HG03457 (cell line): ENCODE measurements around the gene NPLOC4.

Experiments used
- ATAC-seq: cut with Tn5 transposase; IDR thresholded peaks from one replicate; pipeline ENCODE4 v1.9.1; 2021; ENCODE audit warnings: moderate number of reproducible peaks; ENCODE audit not compliant: unreplicated experiment

NPLOC4 gene

DNA sequence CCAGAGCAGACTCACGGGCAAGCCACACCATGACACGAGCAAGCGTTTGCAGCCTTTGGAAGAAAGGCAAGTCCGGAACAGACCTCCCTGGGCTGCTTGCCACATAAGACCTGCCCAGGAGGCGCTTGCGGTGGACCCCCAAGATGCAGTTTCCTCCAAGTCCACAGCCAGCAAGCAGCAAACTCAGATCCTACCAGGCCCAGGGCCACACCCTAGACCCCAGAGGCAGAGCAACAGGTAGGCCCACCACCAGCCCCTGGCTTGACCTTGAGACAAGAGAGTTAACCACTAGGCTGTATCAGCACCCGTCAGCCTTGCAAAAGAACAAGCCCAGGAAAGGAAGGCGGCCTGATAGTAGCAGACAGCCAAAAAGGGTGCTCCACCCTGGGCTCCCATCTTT is 87.1 kb downstream of the NPLOC4 start:
- ATAC-seq: no peak

DNA sequence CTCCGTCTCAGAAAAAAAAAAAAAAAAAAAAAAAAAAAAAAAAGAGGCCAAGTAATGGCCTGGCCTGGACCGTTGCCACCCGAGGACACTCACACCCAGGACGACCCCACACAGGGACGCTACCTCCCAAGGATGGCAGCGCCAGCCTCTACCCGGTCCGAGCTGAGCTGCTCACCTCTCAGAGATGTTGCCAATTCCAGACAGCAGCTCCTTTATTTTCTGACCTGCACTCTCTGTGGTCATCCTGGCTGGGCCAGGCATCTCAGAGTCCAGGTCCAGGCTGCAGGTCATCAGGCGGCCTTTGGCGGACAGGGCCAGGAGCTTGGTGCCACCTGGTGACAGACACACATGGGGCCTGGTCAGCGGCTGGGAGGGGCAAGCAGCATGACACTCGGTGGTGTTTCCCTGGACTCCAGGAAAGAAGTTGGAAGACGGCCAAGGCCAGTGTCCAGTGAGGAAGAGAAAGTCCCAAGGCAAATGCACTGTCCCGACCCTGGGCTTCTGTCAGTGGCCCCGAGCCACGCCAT is 87.8 kb downstream of the NPLOC4 start:
- ATAC-seq: no peak

DNA sequence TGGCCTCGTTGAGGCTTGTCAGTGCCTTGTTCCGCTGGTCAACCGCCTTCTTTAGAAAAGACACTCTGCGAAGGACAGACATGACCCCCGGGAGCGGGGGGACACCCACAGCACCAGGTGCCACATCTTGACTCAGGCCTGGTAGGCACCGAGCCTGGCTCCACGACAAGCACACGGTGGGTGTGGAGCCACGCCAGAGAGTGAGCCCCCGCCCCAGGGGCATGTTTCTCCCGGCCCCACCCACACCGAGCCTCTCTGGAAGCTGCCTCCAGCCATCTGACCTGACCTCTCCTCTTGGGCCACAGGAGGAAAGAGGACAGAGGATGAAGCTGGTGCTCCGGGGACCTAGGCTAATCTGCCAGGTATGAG is 89.3 kb downstream of the NPLOC4 start:
- ATAC-seq: no peak

DNA sequence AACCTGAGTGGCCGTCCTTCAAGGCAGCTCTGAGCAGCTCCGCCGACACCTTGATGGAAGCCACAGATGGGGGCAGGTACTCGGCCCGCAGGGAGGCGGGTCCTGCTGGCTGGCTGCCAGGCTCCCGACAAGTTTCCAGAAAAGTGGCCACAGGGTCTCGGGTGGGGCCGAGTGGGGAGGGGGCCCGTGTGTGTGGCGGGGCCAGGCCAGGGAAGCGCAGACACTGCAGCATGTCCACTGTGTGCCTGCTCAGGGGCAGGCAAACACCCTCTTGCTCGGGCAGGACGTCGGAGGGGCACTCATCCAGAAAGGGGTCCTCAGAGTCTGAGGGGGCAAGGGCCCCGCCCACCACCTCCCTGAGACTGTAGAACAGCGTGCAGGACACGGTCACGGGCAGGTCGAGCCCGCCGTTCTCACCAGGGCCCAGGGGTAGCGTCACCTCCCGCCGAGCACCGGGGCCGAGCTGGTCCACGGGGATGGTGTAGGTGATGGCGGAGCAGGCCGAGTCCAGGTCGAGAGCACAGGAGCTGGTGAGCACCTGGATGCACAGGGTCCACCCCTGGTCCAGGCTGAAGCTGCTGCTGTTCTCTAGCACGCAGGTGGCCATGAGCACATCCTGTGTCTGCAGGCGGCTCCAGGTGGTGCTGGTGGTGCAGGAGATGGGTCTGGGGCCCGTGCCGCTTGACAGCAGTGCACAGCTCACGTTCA is 89.9 kb downstream of the NPLOC4 start:
- ATAC-seq: no peak

DNA sequence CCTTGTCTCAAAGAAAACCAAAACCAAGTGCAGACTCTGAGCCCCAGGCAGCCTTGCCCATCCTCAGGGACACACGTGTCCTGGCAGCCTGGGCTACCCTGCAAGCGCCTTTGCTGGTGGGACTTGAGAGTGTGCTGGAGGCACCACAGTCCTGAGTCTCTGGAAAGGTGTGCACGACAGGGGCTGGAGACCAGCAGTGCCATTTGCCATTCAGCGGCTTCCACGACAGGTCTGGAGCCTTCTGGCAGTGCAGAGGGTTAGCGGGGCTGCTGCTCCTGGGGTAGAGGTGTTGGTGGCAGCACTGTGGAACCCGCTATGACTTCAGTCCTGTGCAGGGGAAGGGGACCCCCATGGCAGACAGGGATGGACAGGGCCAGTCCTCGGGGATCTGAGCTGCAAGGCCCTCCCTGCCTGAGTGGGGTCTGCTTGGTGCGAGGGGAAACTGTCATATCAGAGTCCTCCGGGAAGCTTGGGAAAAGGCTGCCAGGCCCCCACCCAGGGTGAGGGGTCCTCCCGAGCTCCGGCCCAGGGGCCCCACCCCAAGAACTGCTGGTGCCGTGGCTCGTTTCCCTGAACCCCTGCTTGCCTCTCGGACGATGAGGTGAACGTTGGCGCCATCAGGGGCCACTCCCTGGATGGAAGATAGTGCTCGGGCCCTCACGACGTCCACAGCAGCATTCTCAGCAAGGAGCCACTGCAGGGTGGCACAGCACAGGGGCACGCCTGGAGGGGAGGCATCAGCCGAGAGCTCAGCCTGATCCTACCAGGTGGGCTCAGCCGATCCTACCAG is 91.6 kb downstream of the NPLOC4 start:
- ATAC-seq: no peak

DNA sequence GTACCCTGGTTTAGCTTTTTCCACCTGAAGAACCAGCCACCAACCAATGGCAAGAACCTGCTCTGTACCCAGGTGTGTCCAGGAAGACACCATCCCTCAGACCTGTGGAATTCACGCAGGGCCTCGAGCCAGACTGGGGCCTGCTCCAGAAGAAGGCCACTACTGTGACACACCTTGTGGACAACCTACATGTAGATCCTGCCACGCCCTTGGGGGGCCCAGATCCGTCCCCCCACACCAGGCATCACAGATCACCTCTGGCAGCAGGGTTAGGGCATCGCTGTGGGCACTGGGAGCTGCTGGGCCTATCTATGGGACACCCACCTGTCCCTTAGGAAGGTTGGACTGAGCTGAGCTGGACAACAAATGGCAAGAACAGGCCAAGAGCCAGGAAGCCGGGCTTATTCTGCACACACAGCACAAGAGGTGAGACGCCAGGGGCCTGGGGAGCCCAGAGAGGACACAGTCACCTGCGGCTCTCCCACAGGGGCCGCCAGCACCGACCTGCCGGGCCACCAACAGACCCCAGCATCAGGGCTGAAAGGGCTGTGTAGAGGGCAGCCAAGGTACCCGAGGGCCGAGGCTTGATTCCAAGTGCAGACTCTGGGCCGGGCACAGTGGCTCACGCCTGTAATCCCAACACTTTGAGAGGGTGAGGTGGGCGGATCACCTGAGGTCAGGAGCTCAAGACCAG is 92.5 kb downstream of the NPLOC4 start:
- no peak for ATAC-seq

DNA sequence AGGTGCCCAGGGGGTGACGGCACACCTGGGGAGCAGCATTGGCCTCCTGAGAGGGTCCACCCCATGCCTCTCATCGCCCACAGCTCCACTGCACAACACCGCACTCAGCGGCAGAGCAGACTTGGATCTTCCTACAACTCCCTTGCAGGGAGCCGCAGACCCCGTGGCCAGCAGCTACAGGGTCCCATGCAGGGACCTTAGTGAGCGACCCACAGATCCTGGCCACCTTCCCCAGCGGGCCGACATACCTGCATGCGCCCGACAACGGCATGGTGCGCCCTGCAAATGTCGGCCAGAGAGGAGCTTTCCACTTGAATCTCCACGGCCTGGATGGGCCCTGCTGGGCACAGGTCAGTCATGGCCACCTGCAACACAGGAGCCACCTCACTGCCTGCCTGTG is 93.2 kb downstream of the NPLOC4 start:
- no peak for ATAC-seq

DNA sequence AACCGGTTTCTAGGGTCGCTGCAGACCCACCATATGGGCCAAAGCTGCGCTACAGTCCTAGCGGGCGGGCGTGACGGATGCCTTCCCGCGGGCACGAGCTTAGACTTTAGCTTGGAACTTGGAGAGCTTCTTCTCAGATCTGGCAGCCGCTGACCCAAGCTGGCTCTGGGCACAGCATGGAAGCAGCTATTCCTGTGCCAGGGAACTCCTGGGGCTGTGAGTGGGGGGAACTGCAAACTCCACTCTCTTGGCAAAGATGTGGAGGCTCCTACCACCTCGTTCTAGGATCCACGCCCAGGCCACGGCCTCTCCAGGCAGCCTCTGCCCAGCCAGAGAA is 93.6 kb downstream of the NPLOC4 start:
- ATAC-seq: no peak

DNA sequence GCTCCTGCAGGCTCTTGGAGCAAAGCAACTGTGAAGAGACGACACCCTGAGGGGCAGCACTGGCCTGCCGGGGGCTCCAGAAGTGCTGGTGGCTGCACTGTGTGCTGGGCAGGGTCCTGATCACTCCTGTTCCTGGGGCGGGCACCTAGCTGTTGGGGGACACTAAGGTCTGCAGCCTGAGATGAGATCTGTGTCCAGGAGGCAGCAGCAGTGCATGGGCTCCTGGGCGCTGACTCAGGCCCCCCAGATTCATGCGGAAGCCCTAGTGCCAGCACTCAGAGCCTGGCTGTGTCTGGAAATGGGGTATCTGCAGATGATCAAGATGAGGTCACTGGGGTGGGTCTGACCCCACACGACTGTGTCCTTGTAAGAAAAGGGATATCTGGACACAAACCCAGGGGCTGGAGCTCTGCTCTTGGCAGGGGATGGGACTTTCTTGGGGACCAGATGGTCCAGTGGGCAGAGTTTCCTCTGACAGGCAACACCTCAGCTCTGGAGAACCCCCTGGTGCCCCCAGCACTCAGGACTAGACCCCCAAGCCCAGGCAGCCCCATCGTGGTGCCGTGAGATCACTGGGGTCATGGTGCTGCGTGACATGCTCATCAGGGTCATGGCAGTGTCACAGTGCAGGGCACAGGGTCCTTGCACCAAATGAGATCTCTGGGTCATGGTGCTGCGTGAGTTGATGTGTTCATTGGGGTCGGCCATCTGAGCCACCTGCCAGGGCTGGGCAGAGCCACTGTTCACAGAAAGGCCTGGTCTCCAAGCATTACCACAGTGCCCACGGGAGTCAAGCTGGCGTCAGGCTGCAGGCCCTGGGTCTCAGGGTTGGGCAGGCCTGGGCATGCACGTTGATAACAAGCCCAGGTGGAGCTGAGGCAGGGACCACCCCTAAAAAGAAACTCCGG is 94.2 kb downstream of the NPLOC4 start:
- ATAC-seq: no peak

DNA sequence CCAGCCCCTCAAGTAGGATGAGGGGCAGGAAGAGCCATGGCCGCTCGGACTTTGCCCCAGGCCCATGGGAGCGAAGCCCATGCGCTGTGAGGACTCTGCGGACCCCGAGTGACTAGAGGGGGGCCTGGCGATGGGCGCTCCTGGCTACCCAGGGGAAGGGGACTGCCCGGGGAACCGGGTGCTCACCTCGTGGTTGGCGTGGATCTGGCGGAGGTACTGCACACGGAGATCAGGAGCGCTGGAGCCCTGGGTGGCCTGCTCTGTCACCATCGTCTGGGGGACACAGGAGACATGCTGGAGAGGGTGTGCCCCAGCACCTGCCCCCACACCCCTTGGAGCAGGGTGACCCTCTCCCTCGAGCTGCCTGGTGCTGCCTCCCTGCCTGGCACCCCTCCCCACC is 95.8 kb downstream of the NPLOC4 start:
- no peak for ATAC-seq

DNA sequence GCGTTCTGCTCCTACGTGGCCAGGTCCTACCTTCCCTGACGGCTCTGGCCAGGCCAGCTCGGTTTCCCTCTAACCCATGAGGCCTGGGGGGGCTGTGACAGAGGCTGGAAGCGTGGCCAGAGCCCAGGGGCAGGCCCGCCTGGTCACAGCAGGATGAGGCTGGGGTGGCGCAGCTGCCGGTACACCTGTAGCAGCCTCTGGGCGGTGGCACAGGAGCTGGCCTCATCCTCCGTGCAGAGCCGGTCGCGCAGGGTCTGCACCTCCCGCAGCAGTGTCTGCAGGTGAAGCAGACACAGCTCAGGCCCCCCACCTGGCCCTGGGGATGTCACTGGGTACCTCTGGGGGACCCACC is 96.3 kb downstream of the NPLOC4 start:
- ATAC-seq: no peak

DNA sequence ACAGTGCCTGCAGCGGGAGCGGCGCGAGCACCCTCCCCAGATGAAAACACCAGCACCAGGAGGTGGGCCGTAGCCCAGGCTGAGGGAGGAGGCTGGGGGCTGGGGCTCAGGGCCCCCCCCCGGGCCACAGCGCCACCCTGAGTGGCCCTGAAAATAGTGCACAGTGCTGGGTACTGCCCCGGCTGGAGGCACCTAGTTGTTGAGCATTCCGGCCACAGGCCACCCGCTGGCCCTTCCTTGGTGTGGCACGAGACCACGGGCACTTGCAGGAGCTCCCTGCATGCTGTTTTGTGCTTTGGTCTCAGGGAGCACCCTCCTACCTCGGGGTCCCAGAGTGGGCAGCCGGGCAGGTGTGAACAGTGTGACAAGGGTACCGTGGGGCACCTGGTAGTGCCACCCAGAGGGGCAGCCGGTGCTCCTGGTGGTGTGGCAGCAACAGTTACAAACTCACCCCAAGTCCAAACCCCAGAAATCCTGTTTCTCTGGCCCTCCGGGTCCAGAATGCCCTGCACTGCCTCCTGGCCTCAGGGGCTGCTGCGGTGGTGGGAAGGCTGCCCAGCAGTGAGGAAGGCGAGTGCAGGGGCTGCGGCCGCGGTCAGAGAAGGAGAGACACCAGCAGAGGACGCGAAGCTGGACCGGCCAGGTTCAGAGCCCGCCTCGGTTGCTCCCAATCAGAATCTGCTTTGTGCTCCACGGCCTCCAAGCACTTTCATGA is 96.8 kb downstream of the NPLOC4 start:
- no peak for ATAC-seq

DNA sequence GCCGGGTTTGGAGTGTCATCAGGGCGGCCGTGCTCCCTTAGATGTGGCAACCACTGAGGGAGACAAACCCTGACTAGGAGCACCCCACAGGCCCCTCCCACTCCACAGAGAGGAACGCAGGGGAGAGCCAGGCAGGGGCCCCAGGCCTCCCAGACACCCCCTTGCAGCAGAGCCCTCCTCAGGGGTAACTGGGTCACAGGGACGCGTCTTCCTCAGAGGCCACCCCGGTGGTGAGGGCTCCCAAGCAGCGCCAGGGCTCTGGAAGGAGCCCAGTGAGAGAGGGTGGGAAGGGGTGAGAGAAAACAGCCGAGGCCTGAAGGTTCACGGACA is 97.4 kb downstream of the NPLOC4 start:
- no peak for ATAC-seq

DNA sequence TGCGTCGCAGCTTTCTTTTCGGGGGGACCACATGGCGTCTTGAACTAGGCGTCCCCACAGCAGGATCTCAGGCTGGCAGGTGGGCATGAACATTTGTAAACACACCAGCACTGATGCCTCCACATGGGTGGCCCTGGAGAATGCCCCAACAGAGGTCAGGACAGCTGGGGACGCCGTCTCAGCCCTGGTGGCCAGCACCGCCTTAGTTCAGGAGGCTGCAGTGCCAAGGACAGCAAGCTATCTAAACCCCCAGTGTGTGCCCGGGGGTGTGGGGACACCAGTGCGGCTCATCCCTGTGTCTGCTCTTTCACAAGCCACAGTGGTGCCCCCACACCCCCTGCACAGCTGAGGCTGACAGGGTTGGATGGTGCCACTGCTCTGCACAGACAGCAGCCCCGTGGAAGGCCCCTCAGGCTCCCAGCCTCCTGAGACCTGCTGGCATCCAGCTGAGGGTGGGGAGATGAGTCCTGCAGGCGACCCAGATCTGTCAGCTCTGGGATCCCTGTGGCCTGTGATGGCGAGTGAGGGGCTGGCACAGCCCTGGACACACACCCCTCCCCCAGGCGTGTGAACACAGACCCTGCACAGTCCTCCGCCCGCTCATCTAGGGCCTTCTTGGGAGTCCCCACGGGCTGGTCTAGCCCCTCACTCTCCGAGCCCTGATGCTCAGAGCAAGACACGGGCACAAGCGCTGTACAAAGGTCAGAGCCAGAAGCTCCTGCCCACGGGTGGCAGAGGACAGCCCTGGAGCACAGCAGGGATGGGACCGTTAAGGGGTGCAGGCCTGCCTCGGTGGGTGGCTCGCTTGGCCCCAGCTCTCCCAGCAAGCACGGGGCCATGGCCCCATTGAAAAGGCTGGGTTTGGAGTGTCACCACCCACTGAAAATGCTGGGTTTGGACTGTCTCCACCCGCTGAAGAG is 98.0 kb downstream of the NPLOC4 start:
- no peak for ATAC-seq

DNA sequence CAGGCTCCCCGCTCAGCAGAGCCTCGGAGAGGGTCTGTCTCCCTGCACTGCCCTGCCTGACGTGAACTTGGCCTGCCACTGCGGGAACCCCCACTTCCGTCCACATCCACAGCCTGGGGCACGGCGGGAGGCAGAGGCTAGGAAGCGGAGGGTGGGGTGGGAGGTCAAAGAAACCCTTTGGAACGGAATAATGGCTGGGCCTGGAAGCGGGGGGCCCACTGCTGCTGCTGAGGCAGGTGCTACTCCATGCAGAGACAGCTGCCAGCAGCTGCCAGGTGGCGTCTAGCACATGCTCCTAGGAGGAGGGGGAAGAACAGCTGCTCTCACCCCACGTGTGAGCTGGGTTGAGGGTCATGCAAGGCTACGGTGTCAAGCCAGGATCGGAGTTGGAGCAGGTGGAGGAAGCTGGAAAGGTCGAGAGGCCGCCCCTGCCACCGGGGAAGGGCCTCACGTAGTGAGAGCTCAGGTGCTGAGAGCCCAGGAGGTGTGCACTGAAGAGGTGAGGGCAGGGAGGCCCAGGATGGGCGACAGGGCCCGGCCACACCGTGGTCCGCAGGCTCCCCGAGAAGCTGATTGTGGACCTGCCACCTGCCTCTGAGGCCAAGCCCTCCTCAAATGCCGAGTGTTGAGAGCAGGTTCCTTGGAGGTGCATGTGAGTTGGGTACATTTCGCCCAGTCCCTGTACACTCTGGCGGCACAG is 98.9 kb downstream of the NPLOC4 start:
- no peak for ATAC-seq

DNA sequence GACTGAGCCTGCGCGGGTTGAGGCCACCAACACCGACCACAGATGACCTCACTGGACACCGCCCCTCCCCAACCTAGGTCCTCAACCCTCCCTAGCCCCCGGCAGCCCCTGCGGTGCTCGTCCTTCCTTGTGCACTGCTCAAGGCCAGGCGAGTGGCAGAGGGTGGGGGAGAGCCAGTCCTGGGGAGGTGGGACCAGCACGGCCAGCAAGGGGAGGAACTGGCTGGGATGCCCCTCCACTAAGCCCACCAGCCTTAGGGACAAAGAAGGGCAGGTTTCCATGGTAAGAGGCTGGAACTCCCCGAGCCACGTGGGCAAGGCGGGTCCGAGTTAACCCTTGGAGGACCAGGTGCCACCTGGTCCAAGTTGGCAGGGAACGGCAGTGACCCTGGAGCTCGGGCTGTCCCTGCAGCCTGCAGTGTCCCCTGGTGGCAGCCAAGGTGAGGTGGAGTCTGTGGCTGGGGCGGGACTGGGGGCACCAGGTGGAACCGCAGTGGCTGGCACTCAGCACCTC is 99.5 kb downstream of the NPLOC4 start:
- no peak for ATAC-seq

DNA sequence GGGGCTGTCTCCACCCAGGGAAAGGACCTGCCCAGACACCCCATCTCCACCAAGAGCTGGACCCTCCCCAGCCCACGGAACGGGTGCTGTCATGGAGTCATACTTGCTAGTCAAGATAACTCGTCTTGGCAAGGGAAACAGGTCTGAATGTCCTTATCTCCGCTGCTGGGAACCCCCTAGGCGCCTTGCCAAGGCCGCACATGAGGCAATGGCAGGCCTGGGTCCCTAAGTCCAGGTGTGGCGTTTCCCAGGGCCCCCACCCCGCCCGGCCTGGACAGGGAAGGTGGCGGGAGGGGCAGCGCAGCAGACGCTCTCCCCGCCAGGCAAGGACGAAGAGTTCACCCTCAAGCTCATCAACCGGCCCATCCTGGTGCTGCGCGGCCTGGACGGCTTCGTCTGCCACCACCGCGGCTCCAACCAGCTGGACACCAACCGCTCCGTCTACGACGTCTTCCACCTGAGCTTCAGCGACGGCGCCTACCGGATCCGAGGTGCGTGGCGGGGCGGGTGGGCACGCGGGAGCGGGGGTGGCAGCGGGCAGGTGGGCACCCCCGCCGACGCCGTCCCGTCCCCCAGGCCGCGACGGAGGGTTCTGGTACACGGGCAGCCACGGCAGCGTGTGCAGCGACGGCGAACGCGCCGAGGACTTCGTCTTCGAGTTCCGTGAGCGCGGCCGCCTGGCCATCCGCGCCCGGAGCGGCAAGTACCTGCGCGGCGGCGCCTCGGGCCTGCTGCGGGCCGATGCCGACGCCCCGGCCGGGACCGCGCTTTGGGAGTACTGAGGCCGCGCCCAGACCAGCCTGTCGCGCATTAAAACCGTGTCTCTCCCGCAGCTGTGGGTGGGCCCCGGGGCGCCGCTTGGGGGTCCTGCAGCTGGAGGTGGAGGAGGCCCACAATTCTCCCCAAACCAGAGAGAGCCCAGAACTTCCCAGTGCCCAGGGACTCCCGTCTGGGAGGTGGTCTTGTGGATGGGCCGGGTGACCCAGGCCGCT is 100.3 kb downstream of the NPLOC4 start:
- no peak for ATAC-seq
